Glomerular visceral epithelial cell (primary cell): Measurements from ENCODE around the gene COX20.

Experiments
- DNase-seq: peaks from one replicate; pipeline ENCODE4 v3.0.0-alpha.2; 2016; ENCODE audit errors: extremely low spot score

COX20 gene

GRCh38 chr1:244851546-244852231 lies 16.2 kb downstream of the COX20 start:
- DNase-seq, result no peak

- no peak for DNase-seq
Measured at GRCh38 chr1:244852694-244853093, 17.2 kb downstream of the COX20 start.

- DNase-seq, result no peak
Measured at GRCh38 chr1:244854166-244854565, 18.7 kb downstream of the COX20 start.

GRCh38 chr1:244854865-244855578 lies 19.6 kb downstream of the COX20 start:
- DNase-seq, result no peak

- DNase-seq, result no peak
Measured at GRCh38 chr1:244857761-244858160, 22.3 kb downstream of the COX20 start.

- DNase-seq, result no peak
Measured at GRCh38 chr1:244858357-244858756, 22.9 kb downstream of the COX20 start.

- no peak for DNase-seq
Measured at GRCh38 chr1:244860078-244860477, 24.6 kb downstream of the COX20 start.

- DNase-seq, result no peak
Measured at GRCh38 chr1:244860914-244861610, 25.6 kb downstream of the COX20 start.

- no peak for DNase-seq
Measured at GRCh38 chr1:244861683-244862082, 26.2 kb downstream of the COX20 start.

- peak; percentile 29 for DNase-seq
Measured at GRCh38 chr1:244862354-244862698, 26.9 kb downstream of the COX20 start.

GRCh38 chr1:244862699-244863490 lies 27.4 kb downstream of the COX20 start:
- DNase-seq, result peak; percentile 97

GRCh38 chr1:244863491-244864252 lies 28.2 kb downstream of the COX20 start:
- no peak for DNase-seq

GRCh38 chr1:244864253-244865027 lies 29.0 kb downstream of the COX20 start, which contains the start of gene HNRNPU:
Gene HNRNPU, minus strand, starts transcription at chr1:244864543. Its CDS starts 236 bp downstream, at chr1:244864307.
- DNase-seq, result peak; percentile 98

GRCh38 chr1:244865028-244865371 lies 29.5 kb downstream of the COX20 start:
- no peak for DNase-seq

- DNase-seq, result no peak
Measured at GRCh38 chr1:244865820-244866219, 30.4 kb downstream of the COX20 start.

GRCh38 chr1:244866355-244866754 lies 30.9 kb downstream of the COX20 start:
- no peak for DNase-seq

GRCh38 chr1:244868484-244869363 lies 33.3 kb downstream of the COX20 start:
- DNase-seq, result no peak

GRCh38 chr1:244869364-244869827 lies 33.9 kb downstream of the COX20 start:
- no peak for DNase-seq

- no peak for DNase-seq
Measured at GRCh38 chr1:244869950-244870349, 34.5 kb downstream of the COX20 start.
